NCI-H82 (cell line): ENCODE results near the gene ABCA5.
"Not testable (repeated sequence)": the region's sequence is repeated elsewhere in the genome, so short reads cannot be mapped to it uniquely, and the experiment has no call there.

Source experiments
- DNase-seq: peaks from one replicate; lab custom pipeline; 2025; lab: John Stamatoyannopoulos, UW

ABCA5 gene

DNA sequence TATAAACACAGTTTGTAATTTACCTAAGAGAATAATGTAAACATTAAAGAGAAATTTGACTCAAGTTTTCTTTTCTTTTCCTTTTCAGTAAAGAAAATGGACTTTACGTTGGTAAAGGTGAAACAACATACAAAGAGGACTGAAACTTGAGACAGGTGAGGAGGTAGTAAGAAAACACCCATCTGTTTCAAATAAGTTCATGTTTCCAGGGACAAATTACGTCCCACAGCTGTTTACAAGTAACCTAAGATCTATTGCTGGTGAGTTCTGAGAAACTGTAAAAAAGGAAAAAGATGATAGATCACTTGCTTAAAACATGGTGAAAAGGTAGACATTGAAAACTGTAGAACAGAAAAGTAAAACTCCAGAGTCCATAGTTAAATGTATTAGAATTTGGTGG, 4.8 kb upstream of the ABCA5 start:
- DNase-seq, result no peak

DNA sequence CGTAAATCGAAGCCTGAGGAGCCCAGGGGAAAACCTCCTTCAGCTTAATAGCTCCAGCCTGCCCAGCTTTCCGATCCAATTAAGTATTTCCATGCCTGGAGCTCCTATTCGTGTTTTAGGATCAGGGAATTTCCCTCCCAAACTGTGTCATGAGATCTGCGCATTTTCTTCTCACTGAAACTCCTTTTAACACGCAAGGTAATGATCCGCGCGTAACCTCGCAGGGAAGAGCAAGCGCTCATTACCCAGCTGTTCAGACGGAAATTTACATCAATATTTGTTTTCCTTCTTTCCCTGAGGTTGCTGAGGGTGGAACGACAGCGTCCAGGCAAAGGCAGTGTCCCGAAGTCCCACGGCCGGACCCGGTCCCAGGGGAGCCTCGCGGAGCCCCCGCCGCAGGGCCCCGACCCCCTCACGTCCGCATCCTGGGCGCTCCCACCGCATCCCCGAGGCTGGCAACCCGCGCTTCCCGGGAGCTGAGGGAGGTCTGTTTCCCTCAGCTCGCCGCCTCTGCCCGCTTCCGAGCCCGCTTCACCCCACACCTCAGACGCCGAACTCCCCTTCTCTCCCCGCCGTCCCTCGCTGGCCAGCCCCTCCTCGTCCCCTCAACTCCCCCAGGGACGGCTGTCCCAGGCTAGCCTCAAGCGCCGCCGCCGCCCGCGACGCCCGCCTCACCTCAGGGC, 415 bp downstream of the ABCA5 start:
- DNase-seq, result peak; percentile 88

DNA sequence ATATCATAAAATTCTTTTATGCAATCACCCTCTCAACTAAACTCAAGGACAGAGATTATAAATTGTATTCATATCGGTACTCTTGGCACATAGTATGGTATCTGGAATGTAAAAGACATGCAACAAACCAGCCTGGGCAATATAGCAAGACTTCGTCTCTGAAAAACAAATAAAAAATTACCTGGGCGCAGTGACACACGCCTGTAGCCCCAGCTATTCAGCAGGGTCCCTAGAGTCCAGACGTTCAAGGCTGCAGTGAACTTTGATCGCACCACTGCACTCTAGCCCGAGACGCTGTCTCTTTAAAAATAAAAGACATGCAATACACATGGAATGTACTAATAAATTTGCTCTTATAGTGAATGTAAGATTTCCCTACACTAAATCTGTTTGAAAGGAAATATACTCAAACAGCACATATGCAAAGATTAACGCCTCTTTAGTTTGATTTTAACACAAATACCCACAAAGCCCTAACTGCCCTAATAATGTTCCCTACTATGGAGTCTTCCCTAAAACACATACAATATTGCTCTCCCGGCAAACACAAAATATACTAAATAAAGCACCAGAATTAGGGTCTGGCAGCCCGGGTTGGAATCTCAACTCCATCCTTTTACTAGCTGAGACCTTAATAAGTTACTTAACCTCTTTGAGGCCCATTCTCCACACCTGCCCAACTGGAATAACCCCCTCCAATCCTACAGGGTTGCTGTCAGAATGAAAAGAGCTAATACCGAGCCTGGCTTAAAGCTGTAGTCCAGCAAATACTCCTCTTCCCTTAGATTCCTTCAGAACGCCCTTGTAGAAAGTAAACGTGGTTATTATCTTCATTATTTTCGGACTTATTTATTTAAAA, 1.2 kb downstream of the ABCA5 start:
- peak; percentile 85 for DNase-seq

DNA sequence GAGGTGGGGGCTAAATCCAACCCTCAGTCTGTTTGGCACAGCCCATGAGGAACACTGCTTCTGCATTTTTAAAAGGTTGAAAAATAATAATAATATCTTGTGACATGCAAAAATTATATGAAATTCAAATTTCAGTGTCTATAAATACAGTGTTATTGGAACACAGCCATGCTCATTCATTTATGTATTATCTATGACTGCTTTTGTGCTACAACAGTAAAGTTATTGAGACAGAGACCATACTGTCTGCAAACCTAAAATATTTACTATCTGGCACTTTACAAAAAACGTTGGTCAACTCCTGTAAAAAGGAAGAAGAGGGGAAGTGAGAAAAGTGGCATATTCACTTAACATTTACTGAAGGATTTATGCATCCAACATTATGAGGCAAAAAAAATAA, 3.1 kb downstream of the ABCA5 start:
- no peak for DNase-seq

GRCh38 chr17:69320908-69321238, 6.1 kb downstream of the ABCA5 start:
- no peak for DNase-seq

GRCh38 chr17:69320210-69320907, 6.6 kb downstream of the ABCA5 start:
- DNase-seq, result no peak

DNA sequence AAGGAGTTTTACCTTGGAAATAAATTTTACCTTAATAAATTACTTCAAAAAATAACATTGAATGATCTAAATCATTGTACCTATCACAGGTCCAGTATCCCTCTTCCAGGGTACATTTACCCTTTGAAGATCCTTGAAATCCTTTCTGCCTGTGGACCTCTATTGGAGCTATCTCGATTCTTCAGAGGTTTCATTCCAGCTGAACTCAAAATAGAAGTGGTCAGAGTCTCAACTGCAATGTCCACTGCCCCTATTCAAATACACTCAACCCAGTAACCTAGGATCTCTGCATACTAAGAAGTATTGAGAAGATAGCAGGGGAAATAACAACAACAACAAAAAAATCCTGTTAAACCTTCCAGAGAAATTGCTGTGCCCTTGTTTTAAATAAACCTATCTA, 9.3 kb downstream of the ABCA5 start:
- DNase-seq, result peak; percentile 30

- DNase-seq, result peak; percentile 95
These were observed 12.5 kb downstream of the ABCA5 start for GRCh38 chr17:69314246-69315065.

- no peak for DNase-seq
These were observed 21.8 kb downstream of the ABCA5 start for GRCh38 chr17:69305177-69305576.

DNA sequence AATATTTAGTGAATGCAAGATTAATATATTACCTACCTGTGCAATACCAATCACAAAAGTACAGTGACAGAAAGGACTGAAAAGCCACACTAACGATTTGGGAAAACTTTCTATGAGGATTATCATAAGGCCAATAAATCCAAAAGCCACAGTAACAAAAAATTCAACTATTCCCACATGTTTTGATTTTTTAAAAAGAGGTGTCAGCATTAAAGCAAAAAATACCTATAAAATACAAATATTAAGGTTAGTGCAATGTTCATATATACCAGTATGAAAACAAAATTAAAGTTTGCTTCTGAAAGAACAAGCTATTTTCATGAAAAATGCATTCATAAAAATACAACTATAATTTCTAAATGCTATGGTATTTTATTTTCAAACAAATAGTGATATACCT, 24.3 kb downstream of the ABCA5 start:
- no peak for DNase-seq

GRCh38 chr17:69300222-69300621, 26.7 kb downstream of the ABCA5 start:
- no peak for DNase-seq

DNA sequence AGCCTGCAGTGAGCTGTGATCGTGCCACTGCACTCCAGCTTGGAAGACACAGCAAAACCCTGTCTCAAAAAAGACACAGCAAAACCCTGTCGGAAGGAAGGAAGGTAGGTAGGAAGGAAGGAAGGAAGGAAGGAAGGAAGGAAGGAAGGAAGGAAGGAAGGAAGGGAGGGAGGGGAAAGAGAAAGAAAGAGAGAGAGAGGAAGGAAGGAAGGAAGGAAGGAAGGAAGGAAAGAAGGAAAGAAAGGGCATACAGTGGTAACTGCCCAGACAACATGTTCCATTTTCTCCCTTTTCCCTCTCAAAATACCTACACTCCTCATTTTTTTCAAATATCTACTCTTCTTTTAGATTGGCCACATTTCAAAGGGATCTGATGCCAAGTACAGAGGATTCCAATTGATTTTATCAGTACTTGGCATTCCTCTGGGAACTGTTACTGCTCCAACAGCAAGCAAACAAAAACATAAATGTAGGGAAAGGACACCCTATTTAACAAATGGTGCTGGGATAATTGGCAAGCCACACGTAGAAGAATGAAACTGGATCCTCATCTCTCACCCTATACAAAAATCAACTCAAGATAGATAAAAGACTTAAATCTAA, 28.7 kb downstream of the ABCA5 start:
- DNase-seq, result not testable (repeated sequence)

- DNase-seq, result no peak
These were observed 39.8 kb downstream of the ABCA5 start for GRCh38 chr17:69287168-69287567.

GRCh38 chr17:69286257-69286656, 40.7 kb downstream of the ABCA5 start:
- no peak for DNase-seq

- no peak for DNase-seq
These were observed 42.3 kb downstream of the ABCA5 start for GRCh38 chr17:69284646-69285045.

GRCh38 chr17:69282002-69282401, 44.9 kb downstream of the ABCA5 start:
- no peak for DNase-seq

GRCh38 chr17:69276279-69276678, 50.7 kb downstream of the ABCA5 start:
- DNase-seq, result not testable (repeated sequence)

GRCh38 chr17:69275751-69276150, 51.2 kb downstream of the ABCA5 start:
- no peak for DNase-seq

GRCh38 chr17:69271023-69271422, 55.9 kb downstream of the ABCA5 start:
- no peak for DNase-seq

GRCh38 chr17:69269131-69269998, 57.6 kb downstream of the ABCA5 start:
- no peak for DNase-seq

- DNase-seq, result no peak
These were observed 58.4 kb downstream of the ABCA5 start for GRCh38 chr17:69268543-69269014.
